NB4 (cell line): ENCODE measurements around the gene MRPS34.

ENCODE experiments used
- DNase-seq: peaks from one replicate; pipeline ENCODE4 v3.0.0; 2010; ENCODE audit warnings: low read depth
- H3K4me3 ChIP-seq: one replicate; pipeline ENCODE4 v1.5.1; 2011; ENCODE audit warnings: mild to moderate bottlenecking, low read depth, low read length, moderate library complexity
- CTCF ChIP-seq: IDR thresholded peaks from one replicate; pipeline ENCODE4 v1.5.1; 2012; ENCODE audit warnings: low read depth, low read length
- MAX ChIP-seq: IDR thresholded peaks from 2 replicates; pipeline ENCODE4 v1.6.1; 2011; ENCODE audit warnings: low read depth, low read length
- MYC ChIP-seq: IDR thresholded peaks from 2 replicates; pipeline ENCODE4 v1.6.1; 2011; ENCODE audit warnings: low read depth, low read length
- POLR2A ChIP-seq: IDR thresholded peaks from 2 replicates; pipeline ENCODE4 v1.6.1; 2011; ENCODE audit warnings: mild to moderate bottlenecking; ENCODE audit not compliant: insufficient read length; ENCODE audit errors: extremely low read depth

Gene MRPS34

GRCh38 chr16:1777375-1778199 is 4.7 kb upstream of the MRPS34 start:
- no peak for TF ChIP-seq MAX
- no peak for TF ChIP-seq MYC
- no peak for TF ChIP-seq CTCF
- no peak for TF ChIP-seq POLR2A
- H3K4me3 ChIP-seq, result no peak overlapping the region
- DNase-seq, result no peak

GRCh38 chr16:1776991-1777374 is 4.0 kb upstream of the MRPS34 start:
- DNase-seq, result no peak
- H3K4me3 ChIP-seq, result no peak overlapping the region
- no peak for TF ChIP-seq CTCF
- no peak for TF ChIP-seq POLR2A
- no peak for TF ChIP-seq MYC
- no peak for TF ChIP-seq MAX

- DNase-seq, result no peak
- TF ChIP-seq MYC (no peak), POLR2A (no peak), MAX (no peak), CTCF (no peak)
- no peak overlapping the region for H3K4me3 ChIP-seq
Observed at GRCh38 chr16:1776672-1776955, 3.7 kb upstream of the MRPS34 start.

GRCh38 chr16:1775846-1776671 is 3.1 kb upstream of the MRPS34 start:
- no peak for TF ChIP-seq POLR2A
- no peak for TF ChIP-seq MAX
- no peak for TF ChIP-seq MYC
- no peak for TF ChIP-seq CTCF
- DNase-seq, result no peak
- H3K4me3 ChIP-seq, result no peak overlapping the region

GRCh38 chr16:1775006-1775845 is 2.3 kb upstream of the MRPS34 start:
- no peak for DNase-seq
- no peak overlapping the region for H3K4me3 ChIP-seq
- no peak for TF ChIP-seq MAX
- TF ChIP-seq CTCF, result no peak
- no peak for TF ChIP-seq POLR2A
- no peak for TF ChIP-seq MYC
